ENCODE measurements around the gene PBX4.

PBX4 gene

DNA sequence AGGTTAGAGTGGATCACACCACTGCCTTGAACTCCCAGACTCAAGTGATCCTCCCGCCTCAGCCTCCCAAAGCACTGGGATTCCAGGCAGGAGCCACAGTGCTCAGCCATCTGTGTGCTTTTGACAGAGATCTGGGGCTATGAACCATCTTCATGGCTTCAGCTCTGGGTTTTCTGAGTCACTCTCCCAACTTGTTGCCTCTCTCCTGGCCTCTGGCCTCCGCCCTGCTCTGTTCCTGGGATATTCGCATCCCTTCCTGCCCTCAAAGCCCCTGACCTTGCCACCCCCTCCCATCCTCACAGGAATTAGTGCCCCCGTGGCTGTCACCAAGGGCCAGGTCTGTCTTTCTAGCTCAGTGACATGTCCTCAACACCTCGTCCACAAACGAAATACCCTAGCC lies 30.7 kb upstream of the PBX4 start:
- no peak for DNase-seq (ENCODE audit: low read depth)

DNA sequence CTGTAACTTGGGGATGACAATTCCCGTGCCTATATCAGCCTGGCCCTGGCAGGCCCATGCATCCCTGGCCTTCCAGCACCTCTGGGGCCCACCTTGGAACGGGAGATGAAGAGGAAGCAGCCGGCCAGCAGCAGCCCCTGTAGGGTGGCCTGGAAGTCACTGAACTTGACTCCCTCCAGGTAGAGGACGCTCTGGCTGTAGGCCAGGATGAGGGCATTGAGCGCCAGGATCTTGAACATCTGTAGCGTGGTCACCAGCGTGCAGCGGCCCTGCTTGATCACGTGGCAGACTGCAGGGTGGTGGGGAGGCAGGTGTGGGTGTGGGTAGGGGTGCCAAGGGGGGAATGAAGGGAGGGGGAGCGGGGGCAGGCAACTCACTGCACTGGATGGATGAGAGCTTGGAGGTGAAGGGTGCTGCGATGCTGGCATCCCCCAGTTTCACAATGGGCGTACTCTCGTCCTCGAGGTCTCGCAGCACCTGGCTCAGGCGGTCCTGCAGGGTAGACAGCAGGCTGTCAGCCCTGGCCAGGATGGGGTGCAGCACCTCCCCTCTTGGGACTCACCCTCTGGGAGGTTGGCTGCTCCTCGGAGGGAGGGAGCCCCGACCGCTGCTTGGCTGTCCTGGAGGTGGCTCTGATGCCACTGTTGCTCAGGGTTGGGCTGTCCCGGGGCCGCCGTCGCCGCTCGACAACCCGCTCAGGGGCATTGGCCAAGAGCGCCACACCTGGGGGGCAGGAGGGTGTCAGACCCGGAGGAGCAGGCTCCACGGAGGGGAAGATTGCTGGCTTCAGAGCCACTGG lies 28.7 kb upstream of the PBX4 start:
- DNase-seq (ENCODE audit: low read depth): no peak

DNA sequence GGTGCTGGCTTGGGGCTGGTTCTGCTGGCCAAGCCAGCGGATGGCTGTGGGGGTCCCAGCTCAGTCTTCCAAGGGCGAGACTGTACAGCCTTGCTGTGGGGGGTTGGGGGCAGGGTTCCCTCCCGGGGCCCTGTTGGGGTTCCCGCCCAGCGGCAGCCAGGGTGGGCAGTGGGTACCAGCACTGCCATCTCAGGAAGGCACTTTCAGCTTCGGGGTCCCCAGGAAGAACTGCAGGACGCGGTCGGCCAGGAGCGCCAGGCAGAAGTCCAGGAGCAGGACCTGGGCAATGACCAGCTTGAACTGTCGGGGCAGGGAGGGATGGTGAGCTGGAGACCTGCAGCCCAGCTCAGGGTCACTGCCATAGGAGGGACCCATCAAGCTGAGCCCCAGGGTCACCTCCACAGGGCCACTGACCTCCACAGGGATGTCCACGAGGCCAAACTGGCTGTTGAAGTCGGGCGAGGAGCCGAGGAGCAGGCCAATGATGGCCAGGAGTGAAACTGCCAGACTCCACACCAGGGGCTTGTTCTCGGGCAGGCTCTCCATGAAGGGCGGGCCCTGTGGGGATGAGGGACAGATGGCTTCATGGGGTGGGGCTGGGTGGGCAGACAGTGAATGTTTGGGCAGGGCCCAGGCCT lies 26.9 kb upstream of the PBX4 start:
- no peak for DNase-seq (ENCODE audit: low read depth)

DNA sequence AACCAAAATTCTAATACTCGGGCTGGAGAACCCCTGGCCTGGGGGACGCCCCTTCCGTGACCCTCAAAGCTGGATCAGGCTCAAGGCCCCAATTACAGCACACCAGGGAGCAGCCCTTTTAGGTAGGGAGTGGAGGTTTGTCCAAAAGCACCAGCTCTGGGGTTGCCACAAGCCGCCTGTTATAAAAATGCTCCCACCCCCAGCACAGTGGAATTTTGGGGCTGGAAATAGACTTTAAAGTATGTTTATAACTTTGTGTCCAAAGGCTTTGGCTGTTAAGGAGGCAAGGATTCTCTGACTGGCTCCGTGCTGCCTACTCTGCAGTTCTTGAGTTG lies 25.5 kb upstream of the PBX4 start:
- DNase-seq (ENCODE audit: low read depth): no peak

DNA sequence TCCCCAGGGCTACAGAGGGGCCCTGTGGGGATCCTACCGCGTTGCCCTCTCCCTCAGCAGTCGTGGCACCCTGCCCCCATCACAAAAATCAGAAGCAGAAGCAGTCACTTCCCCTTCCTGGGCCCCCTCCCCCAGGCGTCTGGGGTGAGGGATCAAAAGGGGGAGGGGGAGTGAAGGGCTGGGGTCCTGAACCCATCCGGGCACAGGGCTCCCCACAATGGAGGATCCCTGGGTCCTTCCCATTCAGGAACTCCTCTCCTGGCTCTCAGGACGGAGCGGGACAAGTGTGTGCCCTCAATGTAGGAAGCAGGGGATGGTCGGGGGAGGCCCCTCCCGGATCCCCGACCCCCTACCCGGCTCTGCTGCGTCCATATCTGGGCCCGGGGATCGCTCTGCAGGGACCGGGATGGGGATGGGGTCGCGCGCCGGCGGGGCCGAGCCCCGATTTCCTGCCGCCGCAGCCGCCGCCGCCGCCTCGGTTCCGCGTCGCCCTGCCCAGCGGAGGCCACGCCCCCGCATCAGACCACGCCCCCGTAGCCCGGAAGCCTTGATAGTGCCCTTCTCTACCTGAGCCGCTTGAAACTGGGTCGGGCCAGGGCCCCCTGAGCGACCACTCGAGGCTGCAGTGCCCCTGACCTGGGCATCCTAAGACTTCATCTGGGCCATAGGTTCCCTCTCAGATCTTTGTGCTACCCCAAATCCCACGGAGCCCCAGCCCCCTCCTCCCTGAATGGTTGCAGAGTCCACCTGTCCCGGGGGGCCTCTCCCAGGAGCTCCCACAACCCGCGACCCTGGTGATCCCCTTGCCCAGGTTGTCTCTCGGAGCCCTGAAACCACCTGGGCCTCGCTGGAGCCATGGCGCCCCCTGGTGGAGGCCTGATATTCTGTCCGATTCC lies 24.9 kb upstream of the PBX4 start, which contains the start of gene GMIP:
GMIP (minus strand) TSS at position 500 of the 896 bp plus-strand sequence; CDS start at position 372, 128 bp downstream.
- DNase-seq (ENCODE audit: low read depth): peak; percentile 72

DNA sequence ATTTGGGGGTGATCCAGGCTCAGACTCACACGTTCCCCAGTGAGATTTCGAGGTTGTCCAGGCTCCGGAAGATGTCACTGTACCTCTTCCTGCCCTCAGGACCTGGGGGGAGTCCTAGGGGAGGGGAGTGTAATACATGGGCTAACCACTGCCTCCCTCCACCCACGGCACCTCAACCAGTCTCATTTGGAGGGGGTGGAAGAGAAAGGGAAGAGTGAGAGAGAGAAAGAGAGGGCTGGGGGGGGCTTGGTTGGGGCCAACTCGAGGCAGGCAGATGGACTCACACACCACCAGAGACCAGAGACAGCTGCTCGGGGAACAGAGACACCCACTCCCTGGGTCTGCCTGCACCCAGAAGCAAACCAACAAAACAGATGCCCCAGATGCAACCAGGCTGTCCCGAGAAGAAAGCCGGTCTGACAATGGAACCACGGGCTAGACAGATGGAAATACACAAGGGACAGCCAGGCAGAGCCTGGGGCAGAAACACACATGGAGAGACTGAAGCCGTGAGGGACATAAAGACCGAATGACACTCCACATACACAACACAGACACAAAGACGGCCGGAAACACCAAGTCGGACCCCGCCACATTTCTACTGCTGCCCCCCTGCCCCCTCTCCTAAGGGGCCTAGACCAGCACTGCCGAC lies 24.1 kb upstream of the PBX4 start:
- peak; percentile 7 for DNase-seq (ENCODE audit: low read depth)

DNA sequence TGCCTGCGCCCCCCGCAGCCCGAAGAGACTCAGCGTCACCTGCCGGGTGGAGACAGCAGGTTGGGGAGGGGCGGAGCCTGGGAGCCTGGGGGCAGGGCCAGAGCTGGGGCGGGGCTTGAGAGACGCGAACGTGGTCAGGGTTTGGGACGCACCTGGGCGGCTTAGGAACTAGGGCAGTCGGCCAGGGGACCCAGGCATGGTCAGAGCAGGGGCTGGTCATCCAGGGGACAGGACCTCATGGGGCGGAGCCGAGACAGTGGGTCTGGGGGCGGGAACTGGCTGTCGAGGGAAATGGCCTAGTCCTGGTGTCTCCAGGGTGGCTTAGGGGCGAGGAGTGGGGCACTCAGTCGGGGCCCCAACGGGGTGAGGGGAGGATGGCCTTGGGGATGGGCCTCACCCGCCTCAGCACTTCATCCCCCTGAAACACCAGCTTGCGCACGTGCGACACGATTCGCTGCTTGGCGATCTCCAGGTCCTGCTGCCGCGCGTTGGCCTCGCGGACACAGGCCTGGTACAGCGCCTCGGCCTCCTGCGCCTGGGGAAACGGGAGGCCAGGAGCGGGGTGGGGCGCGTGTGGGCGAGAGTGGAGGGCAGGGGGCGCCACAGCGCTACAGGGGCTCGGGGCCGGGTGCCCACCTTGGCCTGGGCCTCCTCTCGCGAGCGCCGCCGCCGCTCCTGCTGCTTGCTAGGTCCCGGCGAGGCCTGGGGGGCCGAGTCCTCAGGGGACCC lies 19.2 kb upstream of the PBX4 start:
- no peak for DNase-seq (ENCODE audit: low read depth)

DNA sequence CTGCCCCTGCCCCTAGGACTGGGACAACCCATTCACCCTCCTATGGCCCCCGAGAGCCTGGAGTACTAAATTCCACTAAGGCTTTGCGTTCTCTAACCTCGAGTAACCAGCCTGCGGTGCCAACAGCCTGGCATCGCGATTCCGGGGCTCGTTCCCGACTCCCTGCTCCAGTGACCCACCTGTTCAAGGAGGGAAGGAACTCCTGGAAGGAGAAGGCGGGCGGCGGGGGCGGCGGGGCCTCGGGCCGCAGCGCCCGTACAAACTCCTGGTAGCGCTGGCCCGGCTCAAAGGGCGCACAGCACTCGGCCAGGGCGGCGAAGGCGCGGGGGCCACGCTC lies 18.7 kb upstream of the PBX4 start:
- DNase-seq (ENCODE audit: low read depth): no peak

DNA sequence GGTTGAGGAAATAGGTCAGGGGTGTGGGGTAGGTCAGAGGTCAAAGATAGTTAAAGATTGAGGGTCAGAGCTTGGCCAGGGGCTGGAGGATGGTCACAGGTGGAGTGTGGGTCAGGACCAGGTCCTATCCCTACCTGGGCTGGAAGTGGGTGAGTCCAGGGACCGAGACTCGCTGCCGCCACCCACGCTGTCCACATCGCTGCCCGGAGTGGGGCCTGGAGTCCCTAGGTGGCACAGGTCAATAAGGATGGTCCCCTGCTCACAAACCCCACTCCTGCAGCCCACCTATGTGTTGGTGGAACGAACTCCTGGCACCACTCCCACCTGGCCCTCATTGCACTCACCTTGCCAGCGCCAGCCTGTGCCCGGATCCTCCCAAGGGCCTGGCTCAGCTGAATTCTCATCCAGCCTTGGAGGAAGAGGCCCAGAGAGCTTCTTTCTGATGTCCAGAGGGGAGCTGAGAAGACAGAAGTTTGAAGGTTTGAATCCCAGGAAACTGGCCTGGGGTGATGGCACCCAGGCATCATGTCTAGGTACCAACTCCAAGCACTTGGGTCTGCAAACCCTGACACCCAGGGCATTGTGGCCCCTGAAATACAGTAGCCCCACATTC lies 18.2 kb upstream of the PBX4 start:
- DNase-seq (ENCODE audit: low read depth): no peak

DNA sequence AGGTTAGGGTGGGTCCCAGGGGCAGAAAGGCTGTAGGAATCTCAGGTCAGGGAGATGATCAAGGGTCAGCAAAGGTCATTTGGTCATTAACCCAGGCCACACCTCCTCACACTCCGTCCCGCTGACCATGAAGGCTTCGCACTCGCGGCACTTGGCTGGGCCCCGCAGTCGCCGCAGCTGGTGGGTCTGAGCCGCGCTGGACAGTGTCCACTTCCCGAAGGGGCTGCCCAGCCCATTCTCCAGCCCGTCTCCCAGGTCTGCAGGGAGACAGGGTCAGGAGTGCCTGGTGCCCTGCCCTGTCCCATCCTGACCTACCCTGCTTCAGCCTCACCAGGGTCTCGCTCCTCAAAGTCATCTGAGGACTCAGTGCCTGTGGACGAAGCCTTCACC lies 16.8 kb upstream of the PBX4 start:
- no peak for DNase-seq (ENCODE audit: low read depth)

DNA sequence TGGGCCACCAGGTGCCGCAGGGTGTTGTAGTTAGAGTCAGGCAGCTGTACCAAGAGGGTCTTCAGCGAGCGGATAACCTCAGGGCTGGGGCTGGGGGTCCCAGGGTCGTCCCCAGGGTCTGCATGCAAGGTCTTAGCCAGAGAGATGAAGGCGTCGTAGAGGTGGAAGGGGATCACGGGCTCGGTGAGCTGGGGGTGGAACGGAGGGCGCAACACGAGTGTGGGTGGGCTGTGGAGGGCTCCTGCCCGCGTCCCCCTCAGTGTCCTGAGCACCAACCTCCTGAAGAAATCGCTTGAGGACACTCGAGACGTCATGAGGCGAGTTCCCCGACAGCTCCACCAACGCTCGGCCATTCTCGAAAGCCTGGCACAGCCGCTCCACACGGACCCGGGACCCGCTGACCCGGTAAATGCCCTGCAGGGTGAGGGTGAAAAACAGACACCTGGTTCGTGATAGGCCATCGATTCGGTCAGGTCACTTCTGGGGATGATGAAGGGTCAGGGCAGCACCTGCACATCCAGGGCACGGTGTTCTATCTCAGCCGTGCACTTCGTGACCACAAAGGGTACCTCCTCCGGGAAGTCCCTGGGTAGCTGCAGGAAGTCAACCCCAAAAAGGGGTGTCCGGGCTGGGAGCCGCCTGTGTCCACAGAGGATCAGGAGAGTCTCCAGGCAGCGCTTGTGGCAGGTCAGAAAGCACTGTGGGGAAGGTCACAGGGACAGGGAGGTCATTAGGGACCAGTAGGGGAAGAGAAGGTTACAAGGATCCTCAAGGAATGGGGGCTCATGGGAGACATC lies 16.2 kb upstream of the PBX4 start:
- no peak for DNase-seq (ENCODE audit: low read depth)

DNA sequence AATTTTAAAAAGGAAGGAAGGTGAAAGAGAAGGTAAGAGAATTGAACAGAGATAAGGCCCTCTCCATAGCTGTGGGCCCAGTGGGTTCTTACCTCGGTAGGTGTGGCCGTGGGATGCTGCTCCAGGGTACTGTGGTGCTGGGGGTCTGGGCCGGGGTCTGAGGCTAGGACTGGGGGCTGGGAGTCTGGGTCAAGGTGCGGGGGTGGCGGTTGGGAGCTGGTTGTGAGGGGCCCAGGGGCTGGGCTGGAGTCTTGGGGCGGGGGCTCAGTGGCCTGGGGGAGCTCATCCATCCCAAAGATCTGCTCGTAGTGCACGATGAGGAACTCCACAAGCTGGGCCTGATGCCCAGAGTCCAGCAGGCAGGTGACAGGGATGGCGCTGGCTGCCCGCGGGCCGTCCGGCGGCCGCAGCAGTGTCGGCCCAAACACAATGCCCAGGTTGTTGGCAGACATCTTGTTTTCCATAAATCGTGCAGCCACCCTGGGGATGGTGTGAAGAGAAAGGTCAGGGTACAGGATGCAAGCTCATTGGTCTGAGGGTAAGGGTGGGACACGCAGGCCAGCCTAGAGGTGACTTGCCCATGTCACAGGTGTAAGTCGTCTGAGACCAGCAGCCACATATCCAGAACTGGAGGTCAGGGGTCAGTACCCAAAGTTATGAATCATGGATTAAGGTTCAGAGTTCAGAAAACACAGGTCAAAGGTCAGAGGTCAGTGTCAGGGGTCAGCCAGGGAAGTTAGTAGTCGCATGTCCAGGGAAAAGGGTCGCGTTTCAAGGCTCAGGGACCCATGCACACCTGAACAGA lies 15.4 kb upstream of the PBX4 start:
- no peak for DNase-seq (ENCODE audit: low read depth)

DNA sequence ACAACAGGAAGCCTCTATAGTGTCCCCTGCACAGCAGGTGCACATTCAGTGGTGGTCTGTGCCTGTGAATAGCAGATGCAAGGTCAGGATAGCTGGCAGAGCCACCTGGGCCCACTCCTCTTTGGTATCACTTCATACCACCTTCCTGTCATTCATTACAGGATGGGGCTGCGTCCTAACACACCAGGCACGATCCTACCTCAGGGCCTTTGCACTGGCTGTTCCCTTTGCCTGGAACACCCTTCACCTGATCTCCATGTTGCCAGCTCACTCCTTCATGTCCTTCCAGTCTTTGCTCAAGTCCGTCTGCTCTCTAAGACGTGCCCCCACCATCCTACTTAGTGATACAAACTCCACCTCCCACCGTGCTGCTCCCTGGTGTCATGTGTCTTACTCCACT lies 14.2 kb upstream of the PBX4 start:
- no peak for DNase-seq (ENCODE audit: low read depth)

DNA sequence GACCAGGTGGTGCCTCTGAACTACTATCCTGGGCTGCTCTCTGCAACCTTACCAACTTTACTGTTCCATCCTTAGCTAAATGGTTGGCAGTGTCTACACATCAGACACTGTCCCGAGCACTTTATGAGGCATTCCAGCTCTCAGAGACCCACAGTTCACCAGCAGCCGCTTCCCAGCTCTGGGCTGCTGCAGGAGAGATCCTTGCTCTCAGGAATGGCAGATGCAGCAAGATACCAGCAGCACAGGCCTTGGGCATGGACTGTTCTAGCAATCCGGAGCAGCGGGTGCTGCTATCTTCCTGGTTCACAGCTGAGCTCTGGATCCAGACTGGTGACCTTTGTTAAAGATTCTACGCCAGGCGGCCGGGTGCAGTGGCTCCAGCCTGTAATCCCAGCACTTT lies 12.9 kb upstream of the PBX4 start:
- no peak for DNase-seq (ENCODE audit: low read depth)

DNA sequence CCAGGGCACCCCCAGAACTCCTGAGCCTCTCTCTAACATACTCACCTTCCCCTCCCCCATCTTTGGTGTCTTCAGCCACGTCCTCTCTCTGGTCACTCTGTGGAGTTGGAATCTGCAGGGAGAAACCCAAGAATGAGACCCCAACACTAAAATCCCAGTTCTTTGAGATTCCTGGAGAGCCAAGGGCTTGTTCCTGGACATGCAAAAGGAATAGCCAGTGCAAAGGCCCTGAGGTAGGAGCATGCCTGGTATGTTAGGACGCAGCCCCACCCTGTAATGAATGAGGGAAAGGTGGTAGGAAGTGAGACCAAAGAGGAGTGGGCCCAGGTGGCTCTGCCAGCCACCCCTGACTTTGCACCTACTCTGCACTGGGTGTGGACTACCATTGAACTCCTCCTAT lies 11.9 kb upstream of the PBX4 start:
- no peak for DNase-seq (ENCODE audit: low read depth)

DNA sequence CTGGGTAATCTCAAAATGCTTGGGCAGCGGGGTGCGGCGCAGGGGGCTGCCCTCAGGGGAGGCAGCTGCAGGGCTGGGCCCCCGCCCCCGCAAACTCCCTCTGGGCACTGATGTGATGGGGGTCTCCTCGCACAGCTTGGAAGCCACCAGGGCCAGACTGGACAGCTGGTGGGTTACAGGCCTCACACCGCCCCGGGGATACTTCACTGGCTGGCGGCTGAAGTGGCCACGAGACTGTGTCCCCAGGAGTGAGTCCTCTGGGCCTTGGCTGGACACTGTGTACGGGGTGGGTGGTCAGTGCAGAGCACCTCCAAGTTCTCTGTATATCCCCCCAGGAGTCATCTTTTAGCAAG lies 11.6 kb upstream of the PBX4 start:
- DNase-seq (ENCODE audit: low read depth): no peak

DNA sequence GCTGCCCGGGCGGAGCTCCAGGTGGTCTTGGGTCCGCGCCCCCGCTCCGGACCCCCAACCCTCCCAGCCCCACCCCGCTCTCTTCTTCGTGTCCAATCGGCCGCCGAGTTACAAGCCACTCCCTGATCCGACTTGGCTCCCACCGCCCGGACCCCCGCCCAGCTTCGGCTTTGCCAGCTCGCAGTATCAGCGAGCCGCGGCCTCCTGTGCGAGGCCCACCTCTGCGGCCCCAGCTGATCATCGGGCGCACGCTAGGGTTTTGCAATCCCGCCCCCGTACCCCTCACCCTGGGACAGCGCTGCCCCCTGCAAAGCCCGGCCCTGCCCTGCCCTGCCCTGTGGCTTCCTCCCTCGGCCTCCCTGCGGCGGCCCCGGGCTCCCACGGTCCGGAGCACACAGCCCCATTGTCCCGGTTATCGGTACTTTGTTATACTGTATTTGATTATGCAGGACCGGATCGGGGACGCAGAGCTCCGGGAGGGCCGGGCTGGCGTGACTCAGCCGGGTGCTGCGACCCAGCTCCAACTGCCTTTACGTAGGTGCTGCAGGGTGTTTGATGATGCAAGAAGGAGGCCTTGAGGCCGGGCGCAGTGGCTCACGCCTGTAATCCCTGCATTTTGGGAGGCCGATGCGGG lies 10.1 kb upstream of the PBX4 start:
- DNase-seq (ENCODE audit: low read depth): no peak

DNA sequence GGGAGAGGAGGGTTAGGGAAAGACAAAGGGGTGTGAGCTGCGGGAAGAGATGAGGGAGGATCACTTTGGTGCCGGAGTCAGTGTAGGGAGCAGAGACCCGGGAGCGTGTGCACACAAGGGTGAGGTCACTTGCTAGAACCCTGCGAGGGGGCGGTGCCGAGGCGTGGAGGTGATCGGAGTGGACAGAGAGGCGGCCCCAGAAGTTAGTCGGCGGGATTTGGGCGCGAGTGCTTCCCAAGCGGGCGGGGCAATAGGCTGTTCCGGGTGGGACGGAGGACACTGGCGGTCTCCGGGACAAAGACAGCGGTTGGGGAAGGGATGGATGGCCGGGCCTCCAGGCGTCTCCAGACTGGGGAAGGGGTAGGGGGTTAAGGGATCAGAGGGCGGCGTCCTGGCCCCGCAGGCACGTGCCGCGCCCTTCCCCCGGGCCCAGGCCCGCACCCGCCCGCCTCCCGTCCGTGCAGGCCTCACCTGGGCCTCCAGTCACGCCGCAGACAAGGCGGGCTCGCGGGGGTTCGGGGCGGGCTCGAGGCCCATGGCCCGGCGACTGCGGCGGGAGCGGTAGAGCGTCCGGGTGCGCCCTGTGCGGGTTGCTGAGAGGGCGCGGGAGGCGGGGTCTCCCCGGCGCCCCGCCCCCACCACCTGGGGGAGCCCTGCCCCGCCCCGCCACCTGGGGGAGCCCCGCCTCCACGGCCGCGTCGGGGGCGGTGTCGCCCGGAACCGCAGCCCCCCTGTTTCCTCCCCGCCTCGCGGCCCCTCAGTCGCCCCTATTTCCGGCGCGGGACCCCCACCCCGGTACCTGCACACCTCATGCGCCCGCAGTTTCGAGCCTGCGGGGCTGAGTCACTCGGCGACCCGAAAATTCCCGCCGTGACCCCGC lies 9.4 kb upstream of the PBX4 start, which contains the start of gene LPAR2:
LPAR2 (minus strand) TSS at position 600 of the 880 bp plus-strand sequence. CDS start 945 bp downstream, outside the sequence.
- DNase-seq (ENCODE audit: low read depth): peak; percentile 24

Data from stimulated activated CD8-positive, alpha-beta memory T cell treated with anti-CD3 and anti-CD28 coated beads, Interleukin-7, amount 100 ng/mL, for 24 hours (primary cell).